IMR-90 (cell line): ENCODE data around the gene GLCCI1.

Source experiments
- CHD1 ChIP-seq: IDR thresholded peaks from 2 replicates; pipeline ENCODE4 v1.6.1; 2012; ENCODE audit warnings: low read depth, low read length, improper control_type of control experiment
- TF ChIP-seq, protein P1 (sequence below): conservative IDR thresholded peaks from 2 replicates; pipeline ENCODE4 v1.5.1; 2012; ENCODE audit warnings: mild to moderate bottlenecking, low read depth, low read length, improper control_type of control experiment

- no peak for TF ChIP-seq CHD1
- TF ChIP-seq, protein P1, sequence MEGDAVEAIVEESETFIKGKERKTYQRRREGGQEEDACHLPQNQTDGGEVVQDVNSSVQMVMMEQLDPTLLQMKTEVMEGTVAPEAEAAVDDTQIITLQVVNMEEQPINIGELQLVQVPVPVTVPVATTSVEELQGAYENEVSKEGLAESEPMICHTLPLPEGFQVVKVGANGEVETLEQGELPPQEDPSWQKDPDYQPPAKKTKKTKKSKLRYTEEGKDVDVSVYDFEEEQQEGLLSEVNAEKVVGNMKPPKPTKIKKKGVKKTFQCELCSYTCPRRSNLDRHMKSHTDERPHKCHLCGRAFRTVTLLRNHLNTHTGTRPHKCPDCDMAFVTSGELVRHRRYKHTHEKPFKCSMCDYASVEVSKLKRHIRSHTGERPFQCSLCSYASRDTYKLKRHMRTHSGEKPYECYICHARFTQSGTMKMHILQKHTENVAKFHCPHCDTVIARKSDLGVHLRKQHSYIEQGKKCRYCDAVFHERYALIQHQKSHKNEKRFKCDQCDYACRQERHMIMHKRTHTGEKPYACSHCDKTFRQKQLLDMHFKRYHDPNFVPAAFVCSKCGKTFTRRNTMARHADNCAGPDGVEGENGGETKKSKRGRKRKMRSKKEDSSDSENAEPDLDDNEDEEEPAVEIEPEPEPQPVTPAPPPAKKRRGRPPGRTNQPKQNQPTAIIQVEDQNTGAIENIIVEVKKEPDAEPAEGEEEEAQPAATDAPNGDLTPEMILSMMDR = no peak
Measured at GRCh38 chr7:8103282-8103681, 134.7 kb downstream of the GLCCI1 start.
